ENCODE measurements around the gene NR3C1. TPM values are rescaled to one million over a fixed set of nuclear protein-coding genes. Genes with fewer than 3 reads are reported as not detected.

The NR3C1 gene
- total and polyA plus RNA-seq, 9 donors, result 39.8 to 73.7 (median 58.8) TPM

GRCh38 chr5:143241892-143242291 is 161.6 kb downstream of the NR3C1 start:
- no CpG with 5 or more reads among the region's 1 CpG for WGBS (ENCODE audit: insufficient coverage)
- Histone ChIP-seq H3K36me3 (ENCODE audit: control insufficient read depth, insufficient read depth, low read length) (no peaks in the 10 kb centered on the region), H3K4me3 (ENCODE audit: low read length) (no peak overlapping the region), H3K4me1 (ENCODE audit: control insufficient read depth, insufficient read depth, low read length) (peaks cover 18% of the 10 kb centered on the region), H3K27ac (ENCODE audit: low read length) (no peak overlapping the region), H3K9me3 (replicated peaks; ENCODE audit: control insufficient read depth, low read depth, low read length) (no peaks in the 10 kb centered on the region), H3K27me3 (ENCODE audit: control insufficient read depth, insufficient read depth, low read length) (no peaks in the 10 kb centered on the region)
- DNase-seq, result no peak

GRCh38 chr5:143239882-143240518 is 163.5 kb downstream of the NR3C1 start:
- Histone ChIP-seq H3K27me3 (ENCODE audit: control insufficient read depth, insufficient read depth, low read length) (no peaks in the 10 kb centered on the region), H3K27ac (ENCODE audit: low read length) (no peak overlapping the region), H3K4me3 (ENCODE audit: low read length) (no peak overlapping the region), H3K4me1 (ENCODE audit: control insufficient read depth, insufficient read depth, low read length) (peaks cover 18% of the 10 kb centered on the region), H3K36me3 (ENCODE audit: control insufficient read depth, insufficient read depth, low read length) (no peaks in the 10 kb centered on the region), H3K9me3 (replicated peaks; ENCODE audit: control insufficient read depth, low read depth, low read length) (no peaks in the 10 kb centered on the region)
- no peak for DNase-seq
- WGBS (ENCODE audit: insufficient coverage), result 83% methylated on average over 2 of the region's 5 CpGs

GRCh38 chr5:143238620-143239019 is 164.9 kb downstream of the NR3C1 start:
- no peak overlapping the region for H3K4me3 ChIP-seq (ENCODE audit: low read length)
- WGBS (ENCODE audit: insufficient coverage), result no CpG with 5 or more reads among the region's 2 CpGs
- no peaks in the 10 kb centered on the region for H3K9me3 ChIP-seq (replicated peaks; ENCODE audit: control insufficient read depth, low read depth, low read length)
- no peak for DNase-seq
- H3K27ac ChIP-seq (ENCODE audit: low read length), result no peak overlapping the region
- H3K27me3 ChIP-seq (ENCODE audit: control insufficient read depth, insufficient read depth, low read length), result no peaks in the 10 kb centered on the region
- H3K36me3 ChIP-seq (ENCODE audit: control insufficient read depth, insufficient read depth, low read length), result no peaks in the 10 kb centered on the region
- H3K4me1 ChIP-seq (ENCODE audit: control insufficient read depth, insufficient read depth, low read length), result peaks cover 8% of the 10 kb centered on the region

- Histone ChIP-seq H3K4me3 (ENCODE audit: low read length) (no peak overlapping the region), H3K27me3 (ENCODE audit: control insufficient read depth, insufficient read depth, low read length) (no peaks in the 10 kb centered on the region), H3K4me1 (ENCODE audit: control insufficient read depth, insufficient read depth, low read length) (peaks cover 4% of the 10 kb centered on the region), H3K36me3 (ENCODE audit: control insufficient read depth, insufficient read depth, low read length) (no peaks in the 10 kb centered on the region), H3K9me3 (replicated peaks; ENCODE audit: control insufficient read depth, low read depth, low read length) (no peaks in the 10 kb centered on the region), H3K27ac (ENCODE audit: low read length) (no peak overlapping the region)
- 89% methylated on average over 5 of the region's 10 CpGs for WGBS (ENCODE audit: insufficient coverage)
- no peak for DNase-seq
Observed at GRCh38 chr5:143237664-143238063, 165.8 kb downstream of the NR3C1 start.

GRCh38 chr5:143236682-143237081 is 166.8 kb downstream of the NR3C1 start:
- whole genome bisulfite sequencing (ENCODE audit: insufficient coverage), result no CpG with 5 or more reads among the region's 2 CpGs
- H3K27me3 ChIP-seq (ENCODE audit: control insufficient read depth, insufficient read depth, low read length), result no peaks in the 10 kb centered on the region
- H3K9me3 ChIP-seq (replicated peaks; ENCODE audit: control insufficient read depth, low read depth, low read length), result no peaks in the 10 kb centered on the region
- DNase-seq, result no peak
- H3K27ac ChIP-seq (ENCODE audit: low read length), result no peak overlapping the region
- no peaks in the 10 kb centered on the region for H3K36me3 ChIP-seq (ENCODE audit: control insufficient read depth, insufficient read depth, low read length)
- H3K4me1 ChIP-seq (ENCODE audit: control insufficient read depth, insufficient read depth, low read length), result peaks cover 7% of the 10 kb centered on the region
- no peak overlapping the region for H3K4me3 ChIP-seq (ENCODE audit: low read length)

GRCh38 chr5:143235423-143235822 is 168.1 kb downstream of the NR3C1 start:
- WGBS (ENCODE audit: insufficient coverage), result no CpG with 5 or more reads among the region's 3 CpGs
- Histone ChIP-seq H3K27ac (ENCODE audit: low read length) (no peak overlapping the region), H3K36me3 (ENCODE audit: control insufficient read depth, insufficient read depth, low read length) (no peaks in the 10 kb centered on the region), H3K4me1 (ENCODE audit: control insufficient read depth, insufficient read depth, low read length) (peaks cover 16% of the 10 kb centered on the region), H3K27me3 (ENCODE audit: control insufficient read depth, insufficient read depth, low read length) (no peaks in the 10 kb centered on the region), H3K9me3 (replicated peaks; ENCODE audit: control insufficient read depth, low read depth, low read length) (no peaks in the 10 kb centered on the region), H3K4me3 (ENCODE audit: low read length) (no peak overlapping the region)
- no peak for DNase-seq

GRCh38 chr5:143234162-143234842 is 169.2 kb downstream of the NR3C1 start:
- H3K4me1 ChIP-seq (ENCODE audit: control insufficient read depth, insufficient read depth, low read length), result peaks cover 24% of the 10 kb centered on the region
- H3K27ac ChIP-seq (ENCODE audit: low read length), result no peak overlapping the region
- no peaks in the 10 kb centered on the region for H3K36me3 ChIP-seq (ENCODE audit: control insufficient read depth, insufficient read depth, low read length)
- H3K27me3 ChIP-seq (ENCODE audit: control insufficient read depth, insufficient read depth, low read length), result no peaks in the 10 kb centered on the region
- no peaks in the 10 kb centered on the region for H3K9me3 ChIP-seq (replicated peaks; ENCODE audit: control insufficient read depth, low read depth, low read length)
- WGBS (ENCODE audit: insufficient coverage), result 90% methylated on average over 5 of the region's 9 CpGs
- no peak for DNase-seq
- H3K4me3 ChIP-seq (ENCODE audit: low read length), result no peak overlapping the region

- peaks cover 26% of the 10 kb centered on the region for H3K4me1 ChIP-seq (ENCODE audit: control insufficient read depth, insufficient read depth, low read length)
- H3K27me3 ChIP-seq (ENCODE audit: control insufficient read depth, insufficient read depth, low read length), result no peaks in the 10 kb centered on the region
- 74% methylated on average over 2 of the region's 2 CpGs for WGBS (ENCODE audit: insufficient coverage)
- H3K4me3 ChIP-seq (ENCODE audit: low read length), result no peak overlapping the region
- no peak overlapping the region for H3K27ac ChIP-seq (ENCODE audit: low read length)
- DNase-seq, result no peak
- H3K36me3 ChIP-seq (ENCODE audit: control insufficient read depth, insufficient read depth, low read length), result no peaks in the 10 kb centered on the region
- no peaks in the 10 kb centered on the region for H3K9me3 ChIP-seq (replicated peaks; ENCODE audit: control insufficient read depth, low read depth, low read length)
Observed at GRCh38 chr5:143233031-143233430, 170.5 kb downstream of the NR3C1 start.

- Histone ChIP-seq H3K9me3 (replicated peaks; ENCODE audit: control insufficient read depth, low read depth, low read length) (no peaks in the 10 kb centered on the region), H3K27ac (ENCODE audit: low read length) (no peak overlapping the region), H3K4me3 (ENCODE audit: low read length) (no peak overlapping the region), H3K27me3 (ENCODE audit: control insufficient read depth, insufficient read depth, low read length) (no peaks in the 10 kb centered on the region), H3K36me3 (ENCODE audit: control insufficient read depth, insufficient read depth, low read length) (no peaks in the 10 kb centered on the region), H3K4me1 (ENCODE audit: control insufficient read depth, insufficient read depth, low read length) (peaks cover 28% of the 10 kb centered on the region)
- DNase-seq, result no peak
- WGBS (ENCODE audit: insufficient coverage), result 94% methylated on average over 3 of the region's 7 CpGs
Observed at GRCh38 chr5:143231973-143232812, 171.3 kb downstream of the NR3C1 start.

GRCh38 chr5:143231416-143231815 is 172.1 kb downstream of the NR3C1 start:
- Histone ChIP-seq H3K27ac (ENCODE audit: low read length) (no peak overlapping the region), H3K27me3 (ENCODE audit: control insufficient read depth, insufficient read depth, low read length) (no peaks in the 10 kb centered on the region), H3K4me3 (ENCODE audit: low read length) (no peak overlapping the region), H3K36me3 (ENCODE audit: control insufficient read depth, insufficient read depth, low read length) (no peaks in the 10 kb centered on the region), H3K9me3 (replicated peaks; ENCODE audit: control insufficient read depth, low read depth, low read length) (no peaks in the 10 kb centered on the region), H3K4me1 (ENCODE audit: control insufficient read depth, insufficient read depth, low read length) (peaks cover 35% of the 10 kb centered on the region)
- DNase-seq, result no peak
- WGBS (ENCODE audit: insufficient coverage), result no CpG with 5 or more reads among the region's 3 CpGs
